Pancreas (tissue), 10 donors: ENCODE measurements around the gene NXF1. TPM values are rescaled to one million over a fixed set of nuclear protein-coding genes. Genes with fewer than 3 reads are reported as not detected.
A peak's percentile ranks its signal among the peaks of the same experiment; 100 is the strongest.
"Not testable (repeated sequence)": the region's sequence is repeated elsewhere in the genome, so short reads cannot be mapped to it uniquely, and the experiment has no call there.

Source experiments
- ATAC-seq, 4 donors: fragments of 200-7000 bp; cut with Tn5 transposase; one replicate each; pipeline versions ENCODE4 v1.8.0 to v1.9.1; 2020; ENCODE audit warnings: mild to moderate bottlenecking in 4 of 4, moderate library complexity in 4 of 4
- DNase-seq, 6 donors: peaks; one replicate each; pipeline ENCODE4 v3.0.0-alpha.2; 2020
- FAIRE-seq: peaks from 2 replicates; lab custom pipeline; 2012; peaks lifted over from hg19 to GRCh38; lab: Jason Lieb, UNC
- H3K27ac ChIP-seq, 4 donors: fragments of 200-600 bp; sonication (generic); 1 replicate in 3 of 4; 2 replicates in 1 of 4; pipeline versions ENCODE4 v1.5.0 to v1.8.0; 2020
- H3K27me3 ChIP-seq, 4 donors: fragments of 200-600 bp; one replicate each; pipeline ENCODE4 v1.8.0; 2021
- H3K36me3 ChIP-seq, 3 donors: fragments of 200-600 bp; sonication (generic) in 1 of 3; one replicate each; pipeline versions ENCODE4 v1.5.0 to v1.8.0; 2020 to 2021
- H3K4me1 ChIP-seq, 3 donors: fragments of 200-600 bp; one replicate each; pipeline ENCODE4 v1.8.0; 2021
- H3K4me3 ChIP-seq, 4 donors: fragments of 200-600 bp; sonication (generic) in 2 of 4; one replicate each; pipeline versions ENCODE4 v1.5.0 to v1.8.0; 2020 to 2021
- H3K9me3 ChIP-seq, 4 donors: fragments of 200-600 bp; one replicate each; pipeline ENCODE4 v1.8.0; 2021
- WGBS, 2 donors: extraction: QIAGEN DNeasy Blood & Tissue Kit; methylation state at CpG; one replicate each; pipeline ENCODE4 v1.1.7; 2013; 5-methylcytosine and 5-hydroxymethylcytosine counted together
- intact Hi-C, 3 donors: fragments of 100-400 bp; cut with DNase I; formaldehyde crosslinking; loops; one replicate each; pipeline versions ENCODE4 v1.11.1 to v1.14.2; 2022
- microRNA-seq, 2 donors: library from miRNA; unstranded; fragments of <30 nt; microRNA quantifications; one replicate each; pipeline versions ENCODE4 to v1.1.0, GENCODE V29; 2019 to 2020
- polyA plus RNA-seq, 2 donors: library from polyadenylated mRNA; stranded (reverse); fragments of 200-250 nt; gene quantifications; one replicate each; pipeline ENCODE4 v1.2.3, GENCODE V29; 2013
- total RNA-seq, 6 donors: library from RNA; stranded (reverse); fragmentation: NEBNext Ultra II Directional in 4 of 6; extraction: Animal tissue kit (Norgen Biotek cat#: 25700) in 4 of 6; gene quantifications; one replicate each; pipeline versions ENCODE4 v1.2.1 to v1.2.4, GENCODE V29; 2021 to 2023
- TF ChIP-seq, protein P1 (sequence below), 4 donors: fragments of 200-600 bp; sonication (generic) in 3 of 4; IDR thresholded peaks; one replicate each; pipeline versions ENCODE4 v1.5.0 to v1.8.0; 2021; ENCODE audit warnings: antibody characterized with exemption in 4 of 4
- donor health status: healthy with polysubstance abuse.
- donor health status: DM: no; HTN: no; CAD: no; lungs with moderate emphysema.
- donor health status: DM: no; HTN: no; CAD: no.
- donor health status: control.
- donor health status: control.
- donor health status: Bipolar disorder and iron deficiency.
- donor health status: DM: yes; HTN: yes; CAD: no.
- donor health status: DM: no; HTN: no; CAD: no.
- donor health status: DM: no; HTN: no; CAD: no.
- donor health status: DM: yes; HTN: yes; CAD: no.

NXF1 gene
- total and polyA plus RNA-seq, 8 donors = 20.9 to 294 (median 32.5) TPM

DNA sequence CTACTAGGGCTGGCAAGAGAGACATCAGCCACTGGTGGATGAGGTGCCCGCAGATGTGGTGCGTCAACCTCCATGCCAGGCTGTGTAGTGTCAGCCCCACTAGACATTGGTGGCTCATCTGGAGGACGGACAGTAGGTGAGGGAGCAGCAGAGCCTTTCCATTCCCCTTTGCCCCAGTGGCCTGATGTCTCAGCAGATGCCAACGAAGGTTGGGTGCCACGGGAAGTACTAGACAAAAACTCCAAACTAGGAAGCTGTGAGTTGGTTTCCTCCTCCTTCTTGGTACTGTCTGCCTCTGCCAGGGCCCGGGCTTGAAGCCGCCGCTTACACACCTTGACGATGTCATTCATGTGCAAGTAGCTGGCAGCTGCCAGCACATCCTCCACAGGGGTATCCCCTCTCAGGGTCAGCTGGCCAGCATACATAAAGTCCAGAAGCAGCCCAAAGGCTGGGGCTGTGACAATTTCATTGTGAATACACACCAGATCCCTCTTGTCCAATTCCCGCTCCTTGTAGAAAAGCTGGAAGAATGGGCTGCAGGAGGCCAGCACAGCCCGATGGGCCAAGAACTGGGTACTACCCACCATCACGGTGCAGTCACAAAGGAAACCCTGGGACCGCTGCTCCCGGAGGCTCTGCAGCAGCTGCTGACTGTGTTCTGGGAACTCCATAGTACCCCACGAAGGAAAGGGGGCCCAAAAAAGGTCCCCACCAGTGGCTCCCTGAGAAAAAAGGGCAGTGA is 52.1 kb downstream of the NXF1 start:
- Histone ChIP-seq H3K27ac (peak overlapping the region; percentile 48 to 92 (median 78)), H3K27me3 (no peaks in the 10 kb centered on the region), H3K4me1 (peaks cover 0 to 12% (median 6%) of the 10 kb centered on the region in 3 donors), H3K9me3 (no peaks in the 10 kb centered on the region), H3K4me3 (peak overlapping the region; percentile 11 to 61 (median 56)), H3K36me3 (no peaks in the 10 kb centered on the region)
- no peak for FAIRE-seq
- DNase-seq = peak in 1 of 6 donors; percentile 41
- WGBS, 2 donors = 50 to 54% methylated on average over 14 to 15 of the region's 15 CpGs
- peak; percentile 2 to 3 (median 3) for ATAC-seq
- TF ChIP-seq, protein P1, sequence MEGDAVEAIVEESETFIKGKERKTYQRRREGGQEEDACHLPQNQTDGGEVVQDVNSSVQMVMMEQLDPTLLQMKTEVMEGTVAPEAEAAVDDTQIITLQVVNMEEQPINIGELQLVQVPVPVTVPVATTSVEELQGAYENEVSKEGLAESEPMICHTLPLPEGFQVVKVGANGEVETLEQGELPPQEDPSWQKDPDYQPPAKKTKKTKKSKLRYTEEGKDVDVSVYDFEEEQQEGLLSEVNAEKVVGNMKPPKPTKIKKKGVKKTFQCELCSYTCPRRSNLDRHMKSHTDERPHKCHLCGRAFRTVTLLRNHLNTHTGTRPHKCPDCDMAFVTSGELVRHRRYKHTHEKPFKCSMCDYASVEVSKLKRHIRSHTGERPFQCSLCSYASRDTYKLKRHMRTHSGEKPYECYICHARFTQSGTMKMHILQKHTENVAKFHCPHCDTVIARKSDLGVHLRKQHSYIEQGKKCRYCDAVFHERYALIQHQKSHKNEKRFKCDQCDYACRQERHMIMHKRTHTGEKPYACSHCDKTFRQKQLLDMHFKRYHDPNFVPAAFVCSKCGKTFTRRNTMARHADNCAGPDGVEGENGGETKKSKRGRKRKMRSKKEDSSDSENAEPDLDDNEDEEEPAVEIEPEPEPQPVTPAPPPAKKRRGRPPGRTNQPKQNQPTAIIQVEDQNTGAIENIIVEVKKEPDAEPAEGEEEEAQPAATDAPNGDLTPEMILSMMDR (IDR thresholded peaks at IDR 0.05) = no peak
- intact Hi-C loops = no loop called here

DNA sequence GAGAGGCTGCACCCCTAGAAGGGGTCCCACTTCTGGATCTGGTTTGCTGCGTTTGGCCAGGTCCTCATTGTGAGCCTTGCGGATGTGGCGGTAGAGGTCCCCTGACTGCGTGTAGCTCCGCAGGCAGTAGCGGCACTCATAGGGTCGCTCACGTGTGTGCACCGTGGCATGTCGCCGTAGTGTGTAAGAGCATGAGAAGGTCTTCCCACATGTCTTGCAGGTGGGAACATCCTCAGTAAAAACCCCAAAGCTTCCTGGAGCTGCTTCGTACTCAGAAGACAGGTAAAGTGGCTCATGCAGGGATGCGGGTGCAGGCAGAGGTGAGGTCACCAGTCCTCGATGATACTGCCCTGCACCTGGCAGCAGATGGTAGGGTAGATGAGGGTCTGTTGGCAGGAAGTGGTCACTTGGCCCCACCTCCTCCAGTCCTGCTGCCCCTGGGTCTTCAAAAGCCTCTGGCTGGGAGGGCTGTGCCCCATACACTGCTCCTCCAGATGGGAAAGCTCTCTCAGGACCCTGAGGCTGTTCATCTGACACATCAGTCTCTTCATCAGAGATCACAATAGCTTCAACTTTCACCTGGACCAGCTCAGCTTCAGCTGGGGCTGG is 53.0 kb downstream of the NXF1 start:
- ATAC-seq (no peak), FAIRE-seq (no peak), DNase-seq (no peak)
- H3K9me3 ChIP-seq = no peaks in the 10 kb centered on the region
- H3K27me3 ChIP-seq = no peaks in the 10 kb centered on the region
- no peak overlapping the region for H3K4me3 ChIP-seq
- H3K4me1 ChIP-seq = peaks cover 0 to 12% (median 6%) of the 10 kb centered on the region in 3 donors
- intact Hi-C loops = no loop called here
- no peaks in the 10 kb centered on the region for H3K36me3 ChIP-seq
- WGBS, 2 donors = 92 to 95% methylated on average over 14 of the region's 14 CpGs
- H3K27ac ChIP-seq = no peak overlapping the region
- TF ChIP-seq, protein P1 (IDR thresholded peaks at IDR 0.05) = no peak

DNA sequence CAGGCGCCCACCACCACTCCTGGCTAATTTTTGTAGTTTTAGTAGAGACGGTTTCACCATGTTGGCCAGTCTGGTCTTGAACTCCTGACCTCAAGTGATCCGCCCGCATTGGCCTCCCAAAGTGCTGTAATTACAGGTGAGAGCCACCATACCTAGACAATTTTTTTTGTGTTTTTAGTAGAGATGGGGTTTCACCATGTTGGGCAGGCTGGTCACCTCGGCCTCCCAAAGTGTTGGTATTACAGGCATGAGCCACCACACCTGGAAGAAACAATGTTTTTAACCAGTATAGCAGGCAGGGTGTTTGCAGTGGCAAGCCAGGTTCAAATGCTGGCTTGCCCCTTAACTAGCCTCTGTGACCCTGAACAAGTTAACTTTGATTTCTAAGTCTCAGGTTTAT is 55.3 kb downstream of the NXF1 start:
- 93 to 95% methylated on average over 5 of the region's 5 CpGs for WGBS, 2 donors
- FAIRE-seq, H3K4me3 ChIP-seq, H3K27me3 ChIP-seq, H3K9me3 ChIP-seq, DNase-seq, ATAC-seq, H3K36me3 ChIP-seq, intact Hi-C loops: not testable (repeated sequence)
- Histone ChIP-seq H3K4me1 (peaks cover 0 to 12% (median 6%) of the 10 kb centered on the region in 3 donors), H3K27ac (peak overlapping the region in 1 of 4 donors; percentile 9)

DNA sequence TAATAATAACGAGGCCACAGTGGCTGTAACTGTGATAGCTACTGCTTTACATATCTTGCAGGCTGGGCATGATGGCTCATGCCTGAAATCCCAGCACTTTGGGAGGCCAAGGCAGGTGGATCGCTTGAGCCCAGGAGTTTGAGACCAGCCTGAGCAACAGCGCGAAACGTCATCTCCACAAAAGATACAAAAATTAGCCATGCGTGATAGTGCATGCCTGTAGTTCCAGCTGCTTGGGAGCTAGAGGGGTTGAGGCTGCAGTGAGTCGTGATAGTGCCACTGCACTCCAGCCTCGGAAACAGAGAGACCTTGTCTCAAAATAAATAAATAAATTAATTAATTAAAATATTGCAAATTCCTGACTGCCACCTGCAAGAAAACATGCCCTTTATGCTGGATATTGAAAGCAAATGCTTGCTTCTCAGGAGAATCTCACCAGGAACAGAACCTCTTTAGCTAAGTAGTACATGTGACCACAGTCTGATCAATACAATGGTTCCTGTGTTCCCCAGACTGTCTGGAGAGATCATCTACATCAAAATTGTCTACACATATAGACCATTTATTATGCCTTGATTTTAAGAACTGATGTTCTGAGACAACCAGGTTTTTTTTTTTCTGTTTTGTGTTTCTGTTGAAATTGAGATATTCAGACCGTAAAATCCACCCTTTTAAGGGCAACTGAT is 57.6 kb downstream of the NXF1 start:
- FAIRE-seq (no peak), DNase-seq (no peak), ATAC-seq (no peak)
- Histone ChIP-seq H3K4me3 (no peak overlapping the region), H3K27me3 (no peaks in the 10 kb centered on the region), H3K4me1 (peaks cover 0 to 5% (median 0%) of the 10 kb centered on the region in 3 donors), H3K9me3 (no peaks in the 10 kb centered on the region), H3K27ac (no peak overlapping the region), H3K36me3 (no peaks in the 10 kb centered on the region)
- WGBS, 2 donors = 54 to 63% methylated on average over 9 of the region's 9 CpGs
- TF ChIP-seq, protein P1 (IDR thresholded peaks at IDR 0.05) = no peak
- intact Hi-C loops = no loop called here

Small RNAs within 50 kb of the gene (microRNA-seq; reads per million reads assigned to microRNA genes)
- 0.39 to 0.88 reads per million in 2 donors for gene MIR6514
- gene MIR6748 = 0 reads per million in 2 donors

Other genes starting within 250 kb of the NXF1 start
- 1,000 to 10,000 TPM in 4 of 6 donors, 100 to 1,000 TPM in 2; 723 to 1,171 (median 1,053) TPM for gene EEF1G, start 231.5 kb downstream of the NXF1 start, total RNA-seq
- gene EEF1G, start 231.5 kb downstream of the NXF1 start, polyA plus RNA-seq = 100 to 1,000 TPM; 630 to 745 TPM
- gene TUT1, start 213.9 kb downstream of the NXF1 start, total RNA-seq = 10 to 100 TPM; 12.0 to 20.3 (median 14.6) TPM
- gene TUT1, start 213.9 kb downstream of the NXF1 start, polyA plus RNA-seq = 10 to 100 TPM; 24.6 to 33.4 TPM
- 10 to 100 TPM; 14.7 to 35.6 (median 23.0) TPM for gene MTA2, start 203.6 kb downstream of the NXF1 start, total RNA-seq
- 10 to 100 TPM; 28.7 to 42.3 TPM for gene MTA2, start 203.6 kb downstream of the NXF1 start, polyA plus RNA-seq
- gene EML3, start 192.7 kb downstream of the NXF1 start, total RNA-seq = 10 to 100 TPM; 22.0 to 34.1 (median 23.4) TPM
- gene EML3, start 192.7 kb downstream of the NXF1 start, polyA plus RNA-seq = 10 to 100 TPM; 70.7 to 86.4 TPM
- gene ROM1, start 192.2 kb downstream of the NXF1 start, total RNA-seq = 1 to 10 TPM in 4 of 6 donors, under 1 TPM in 2; 0.65 to 2.8 (median 1.6) TPM
- gene ROM1, start 192.2 kb downstream of the NXF1 start, polyA plus RNA-seq = 1 to 10 TPM; 5.1 to 5.6 TPM
- 10 to 100 TPM; 13.2 to 24.1 (median 17.1) TPM for gene B3GAT3, start 183.5 kb downstream of the NXF1 start, total RNA-seq
- 10 to 100 TPM; 45.7 to 50.8 TPM for gene B3GAT3, start 183.5 kb downstream of the NXF1 start, polyA plus RNA-seq
- 100 to 1,000 TPM; 106 to 210 (median 152) TPM for gene GANAB, start 158.8 kb downstream of the NXF1 start, total RNA-seq
- gene GANAB, start 158.8 kb downstream of the NXF1 start, polyA plus RNA-seq = 10 to 100 TPM; 88.1 to 93.1 TPM
- gene INTS5, start 152.1 kb downstream of the NXF1 start, total RNA-seq = 10 to 100 TPM in 3 of 6 donors, 1 to 10 TPM in 3; 5.8 to 12.9 (median 9.5) TPM
- 1 to 10 TPM; 4.5 to 4.6 TPM for gene INTS5, start 152.1 kb downstream of the NXF1 start, polyA plus RNA-seq
- 10 to 100 TPM; 13.2 to 21.3 (median 16.9) TPM for gene C11orf98, start 140.2 kb downstream of the NXF1 start, total RNA-seq
- gene C11orf98, start 140.2 kb downstream of the NXF1 start, polyA plus RNA-seq = 10 to 100 TPM; 56.3 to 70.8 TPM
- 10 to 100 TPM in 1 of 6 donors, 1 to 10 TPM in 5; 4.0 to 11.0 (median 7.3) TPM for gene CSKMT, start 140.1 kb downstream of the NXF1 start, total RNA-seq
- 10 to 100 TPM; 19.6 to 25.4 TPM for gene CSKMT, start 140.1 kb downstream of the NXF1 start, polyA plus RNA-seq
- 1 to 10 TPM; 3.2 to 4.9 (median 3.6) TPM for gene UQCC3, start 133.8 kb downstream of the NXF1 start, total RNA-seq
- 10 to 100 TPM; 14.1 to 17.3 TPM for gene UQCC3, start 133.8 kb downstream of the NXF1 start, polyA plus RNA-seq
- 1 to 10 TPM; 1.4 to 4.0 (median 2.8) TPM for gene LBHD1, start 133.2 kb downstream of the NXF1 start, total RNA-seq
- 10 to 100 TPM in 1 of 2 donors, 1 to 10 TPM in 1; 7.1 to 21.7 TPM for gene LBHD1, start 133.2 kb downstream of the NXF1 start, polyA plus RNA-seq
- 10 to 100 TPM; 37.7 to 67.7 (median 51.9) TPM for gene UBXN1, start 126.4 kb downstream of the NXF1 start, total RNA-seq
- gene UBXN1, start 126.4 kb downstream of the NXF1 start, polyA plus RNA-seq = 100 to 1,000 TPM in 1 of 2 donors, 10 to 100 TPM in 1; 86.0 to 104 TPM
- gene LRRN4CL, start 115.9 kb downstream of the NXF1 start, total RNA-seq = 1 to 10 TPM in 2 of 6 donors, under 1 TPM in 4; 0.16 to 1.6 (median 0.53) TPM
- gene LRRN4CL, start 115.9 kb downstream of the NXF1 start, polyA plus RNA-seq = under 1 TPM; 0.23 to 0.76 TPM
- gene BSCL2, start 98.0 kb downstream of the NXF1 start, total RNA-seq = 10 to 100 TPM; 30.3 to 58.6 (median 47.9) TPM
- gene BSCL2, start 98.0 kb downstream of the NXF1 start, polyA plus RNA-seq = 100 to 1,000 TPM in 1 of 2 donors, 10 to 100 TPM in 1; 99.2 to 151 TPM
- gene GNG3, start 97.8 kb downstream of the NXF1 start, total RNA-seq = under 1 TPM in 2 of 6 donors, not detected in 4; 0.19 to 0.37 TPM
- gene GNG3, start 97.8 kb downstream of the NXF1 start, polyA plus RNA-seq = under 1 TPM in 1 of 2 donors, not detected in 1; 0.26 TPM
- gene HNRNPUL2, start 78.0 kb downstream of the NXF1 start, total RNA-seq = 10 to 100 TPM; 17.5 to 26.2 (median 18.0) TPM
- 10 to 100 TPM; 19.1 to 25.9 TPM for gene HNRNPUL2, start 78.0 kb downstream of the NXF1 start, polyA plus RNA-seq
- gene TTC9C, start 77.0 kb downstream of the NXF1 start, total RNA-seq = 10 to 100 TPM in 4 of 6 donors, 1 to 10 TPM in 2; 7.6 to 17.8 (median 10.5) TPM
- gene TTC9C, start 77.0 kb downstream of the NXF1 start, polyA plus RNA-seq = 10 to 100 TPM; 16.7 to 20.3 TPM
- gene ZBTB3, start 51.3 kb downstream of the NXF1 start, total RNA-seq = 1 to 10 TPM; 3.7 to 9.8 (median 5.4) TPM
- gene ZBTB3, start 51.3 kb downstream of the NXF1 start, polyA plus RNA-seq = 1 to 10 TPM; 2.0 to 2.4 TPM
- gene POLR2G, start 43.9 kb downstream of the NXF1 start, total RNA-seq = 10 to 100 TPM; 15.1 to 32.0 (median 22.6) TPM
- gene POLR2G, start 43.9 kb downstream of the NXF1 start, polyA plus RNA-seq = 10 to 100 TPM; 36.4 to 67.1 TPM
- gene TAF6L, start 34.0 kb downstream of the NXF1 start, total RNA-seq = 10 to 100 TPM in 4 of 6 donors, 1 to 10 TPM in 2; 9.3 to 18.6 (median 11.7) TPM
- gene TAF6L, start 34.0 kb downstream of the NXF1 start, polyA plus RNA-seq = 10 to 100 TPM; 37.2 to 53.5 TPM
- 10 to 100 TPM; 14.8 to 26.2 (median 19.1) TPM for gene TMEM179B, start 18.0 kb downstream of the NXF1 start, total RNA-seq
- 10 to 100 TPM; 27.1 to 59.6 TPM for gene TMEM179B, start 18.0 kb downstream of the NXF1 start, polyA plus RNA-seq
- 1 to 10 TPM; 5.0 to 9.1 (median 6.9) TPM for gene TMEM223, start 13.4 kb downstream of the NXF1 start, total RNA-seq
- 10 to 100 TPM; 16.3 to 16.6 TPM for gene TMEM223, start 13.4 kb downstream of the NXF1 start, polyA plus RNA-seq
- gene STX5, start 26.6 kb upstream of the NXF1 start, total RNA-seq = 10 to 100 TPM; 22.8 to 31.2 (median 26.9) TPM
- gene STX5, start 26.6 kb upstream of the NXF1 start, polyA plus RNA-seq = 10 to 100 TPM; 18.6 to 27.9 TPM
- gene TEX54, start 27.4 kb upstream of the NXF1 start, total RNA-seq = not detected
- gene TEX54, start 27.4 kb upstream of the NXF1 start, polyA plus RNA-seq = under 1 TPM in 1 of 2 donors, not detected in 1; 0.65 TPM
- gene WDR74, start 34.1 kb upstream of the NXF1 start, total RNA-seq = 10 to 100 TPM; 18.4 to 35.1 (median 27.1) TPM
- 10 to 100 TPM; 47.6 to 59.5 TPM for gene WDR74, start 34.1 kb upstream of the NXF1 start, polyA plus RNA-seq
- gene SLC3A2, start 75.5 kb upstream of the NXF1 start, total RNA-seq = 100 to 1,000 TPM in 1 of 6 donors, 10 to 100 TPM in 5; 68.8 to 331 (median 75.1) TPM
- gene SLC3A2, start 75.5 kb upstream of the NXF1 start, polyA plus RNA-seq = 100 to 1,000 TPM in 1 of 2 donors, 10 to 100 TPM in 1; 66.9 to 116 TPM
- under 1 TPM in 5 of 6 donors, not detected in 1; 0.06 to 0.15 (median 0.09) TPM for gene CHRM1, start 115.9 kb upstream of the NXF1 start, total RNA-seq
- gene CHRM1, start 115.9 kb upstream of the NXF1 start, polyA plus RNA-seq = under 1 TPM; 0.14 to 0.19 TPM
- gene SLC22A6, start 179.5 kb upstream of the NXF1 start, total RNA-seq = not detected
- gene SLC22A6, start 179.5 kb upstream of the NXF1 start, polyA plus RNA-seq = not detected
- not detected for gene SLC22A8, start 210.4 kb upstream of the NXF1 start, total RNA-seq
- gene SLC22A8, start 210.4 kb upstream of the NXF1 start, polyA plus RNA-seq = not detected